ENCODE data around the gene DRP2.

- TF ChIP-seq CTCF (IDR thresholded peaks at IDR 0.05; ENCODE audit: poor library complexity): no peak
- TF ChIP-seq EZH2 (IDR thresholded peaks at IDR 0.05; ENCODE audit: borderline replicate concordance): no peak
- no peak for TF ChIP-seq EZH2phosphoT487 (IDR thresholded peaks at IDR 0.05; ENCODE audit: low read depth, severe bottlenecking, unreplicated experiment)
Measured at GRCh38 chrX:101220662-101221260, 1.2 kb downstream of the DRP2 start.
